Stimulated activated CD4-positive, alpha-beta T cell treated with anti-CD3 and anti-CD28 coated beads, Interleukin-12 subunit alpha, Interleukin-12 subunit beta, amount 100 ng/mL, for 4 hours (primary cell): ENCODE data around the gene GDF10.

Experiments
- DNase-seq: peaks from one replicate; pipeline ENCODE4 v3.0.0-alpha.2; 2020

Gene GDF10

DNA sequence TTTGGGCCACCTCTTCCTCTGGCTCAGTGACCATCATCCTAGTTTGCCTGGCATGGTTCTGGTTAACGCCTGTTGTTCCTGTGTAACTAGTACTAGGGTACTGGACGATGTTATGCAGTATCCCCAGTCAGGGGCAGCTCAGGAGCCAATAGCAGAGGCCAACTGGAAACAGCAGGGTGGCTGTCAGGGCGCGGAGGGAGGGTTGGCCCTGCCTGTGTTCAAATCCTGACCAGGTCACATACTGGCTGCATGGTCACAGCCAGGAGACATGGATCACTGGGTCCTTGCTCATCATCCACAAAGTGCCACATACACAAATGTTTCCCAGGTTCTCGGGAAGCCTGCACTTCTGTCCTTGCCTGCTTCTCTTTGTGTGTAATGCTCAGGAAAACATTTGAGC is 35.9 kb downstream of the GDF10 start:
- no peak for DNase-seq

DNA sequence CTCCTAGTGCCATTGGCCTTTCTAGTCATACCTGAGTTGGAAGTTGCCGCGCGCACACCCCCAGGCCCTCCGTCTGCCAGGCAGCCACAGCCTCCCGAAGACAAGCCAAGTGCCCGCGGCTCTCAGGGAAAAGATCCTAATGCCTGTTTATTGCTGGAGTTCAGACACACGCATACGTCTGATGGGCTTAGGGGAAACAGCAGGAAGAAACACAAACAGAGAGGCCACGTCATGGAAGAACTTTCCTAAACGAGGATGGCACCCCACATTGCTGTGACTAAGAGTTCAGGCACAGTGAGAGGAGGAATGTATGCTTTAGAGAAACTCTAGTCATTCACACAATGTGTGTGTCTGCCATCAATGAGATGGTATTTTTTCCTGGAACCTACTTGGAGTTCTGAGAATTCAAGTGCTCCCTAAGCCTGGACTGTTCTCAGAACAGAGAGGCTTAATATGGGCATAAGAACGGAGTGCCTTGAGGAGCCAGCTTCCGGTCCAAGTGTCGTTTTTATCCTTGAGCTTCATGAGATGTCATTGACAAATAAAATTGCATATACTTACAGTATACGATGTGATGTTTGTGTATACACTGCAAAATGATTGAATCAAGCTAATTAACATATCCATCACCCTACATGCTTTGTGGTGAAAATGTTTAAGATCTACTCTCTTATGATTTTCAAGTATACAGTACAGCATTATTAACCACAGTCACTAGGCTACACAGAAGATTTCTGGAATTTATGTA is 36.6 kb downstream of the GDF10 start:
- DNase-seq, result no peak

DNA sequence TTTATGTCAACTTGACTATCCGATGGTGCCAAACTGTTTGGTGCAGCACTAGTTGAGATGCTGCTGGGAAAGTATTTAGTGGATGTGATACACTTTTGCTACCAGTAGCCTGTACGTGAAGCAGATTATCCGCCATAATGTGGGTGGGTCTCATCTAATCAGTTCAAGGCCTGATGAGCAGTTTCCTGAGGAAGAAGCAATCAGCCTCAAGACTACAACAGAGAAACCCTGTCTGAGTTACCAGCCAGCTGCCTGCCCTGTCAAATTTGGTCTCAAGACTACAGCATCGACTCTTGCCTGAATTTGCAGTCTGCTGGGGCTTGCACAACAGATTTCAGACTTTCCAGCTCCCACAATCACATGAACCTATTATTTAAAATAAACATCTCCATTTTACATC is 37.3 kb downstream of the GDF10 start:
- DNase-seq, result no peak

DNA sequence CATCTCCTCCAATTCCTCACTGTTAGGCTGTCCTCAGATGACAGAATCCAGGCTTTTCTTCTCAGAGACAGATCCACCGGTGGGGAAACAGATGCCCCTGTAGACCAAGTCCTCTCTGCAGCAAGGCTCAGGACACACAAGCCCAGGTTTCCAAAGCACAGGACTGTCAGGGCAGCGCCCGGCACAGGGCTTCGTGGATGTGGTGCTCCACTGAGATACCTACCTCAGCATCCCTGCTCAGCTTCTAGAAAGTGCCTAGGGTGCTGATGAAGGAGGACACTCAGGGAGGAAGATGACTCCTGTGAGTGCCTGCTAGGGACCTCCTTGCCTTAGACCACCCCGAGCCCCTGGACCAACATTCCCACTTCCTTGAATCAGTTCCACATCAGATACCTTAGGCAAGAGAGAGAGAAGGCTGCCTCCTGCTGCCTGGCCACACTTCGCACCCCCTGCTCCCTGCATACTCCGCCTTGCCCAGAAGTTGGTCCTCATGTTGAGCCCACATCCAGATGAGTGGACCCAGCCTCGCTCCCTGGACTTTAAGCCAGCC is 39.3 kb downstream of the GDF10 start:
- no peak for DNase-seq

DNA sequence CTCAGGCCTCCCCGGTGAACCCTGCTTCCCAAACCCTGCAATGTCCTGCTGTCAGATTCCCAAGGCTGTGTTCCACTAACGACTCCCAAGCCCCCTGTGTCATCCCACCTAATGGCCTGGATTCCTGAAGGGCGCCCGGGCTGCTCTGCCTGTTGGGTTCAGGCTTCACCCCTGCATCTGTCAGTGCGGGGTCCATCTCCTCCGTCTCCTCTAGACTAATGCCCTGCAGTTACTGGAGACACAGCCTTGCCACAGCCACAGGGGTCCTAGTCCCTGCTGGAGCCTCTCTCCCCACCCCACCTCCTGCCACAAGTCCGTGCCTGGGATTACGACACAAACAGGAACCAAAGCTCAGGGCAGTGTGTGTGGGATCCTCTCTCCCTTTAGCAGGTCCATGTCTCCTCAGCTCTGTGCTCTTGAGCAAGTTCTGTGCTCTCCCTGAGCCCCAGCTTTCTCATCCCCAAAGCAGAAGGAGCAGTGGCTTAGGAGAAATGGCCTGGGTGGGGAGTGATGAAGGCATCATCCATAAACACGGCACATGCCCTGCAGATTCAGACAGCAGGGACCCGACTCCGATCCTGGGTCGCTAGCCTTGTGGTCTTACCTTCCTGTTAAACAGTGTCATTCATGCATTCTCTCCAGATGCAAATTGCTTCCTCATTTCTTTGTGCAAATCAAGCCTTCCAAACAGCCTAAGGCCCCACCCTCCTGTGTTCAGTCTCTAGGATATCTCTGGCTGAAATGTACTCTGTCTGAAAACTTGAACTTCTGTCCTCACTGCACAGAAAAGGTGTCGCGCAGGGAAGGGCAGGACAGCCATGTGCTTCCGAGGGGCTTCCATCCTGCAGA is 40.0 kb downstream of the GDF10 start:
- no peak for DNase-seq

DNA sequence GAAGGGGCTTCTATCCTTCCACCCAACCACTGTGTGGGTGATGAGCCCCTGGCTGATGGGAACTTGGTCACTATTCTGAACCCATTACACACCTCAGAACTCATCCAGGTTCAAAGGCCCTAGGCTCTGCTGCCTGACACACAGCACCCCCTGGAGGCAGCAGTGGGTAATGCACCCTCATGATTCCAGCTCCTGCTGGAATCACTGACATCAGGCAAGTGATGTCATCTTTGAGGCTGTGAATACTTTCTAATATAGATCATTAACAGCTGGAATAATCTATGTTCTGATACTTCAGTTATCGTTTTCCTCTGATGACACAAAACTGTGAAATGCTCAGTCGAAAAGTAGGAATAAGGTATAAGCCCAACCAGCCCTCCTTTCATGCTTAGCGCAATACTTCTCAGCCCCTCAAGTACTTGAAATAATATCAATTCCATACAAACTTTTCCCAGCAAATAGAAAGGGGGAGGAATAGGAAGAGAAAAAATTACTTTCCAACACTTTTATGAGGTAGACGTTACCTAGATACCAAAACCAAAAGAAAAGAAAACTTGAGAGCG is 40.7 kb downstream of the GDF10 start:
- DNase-seq, result peak; percentile 70

DNA sequence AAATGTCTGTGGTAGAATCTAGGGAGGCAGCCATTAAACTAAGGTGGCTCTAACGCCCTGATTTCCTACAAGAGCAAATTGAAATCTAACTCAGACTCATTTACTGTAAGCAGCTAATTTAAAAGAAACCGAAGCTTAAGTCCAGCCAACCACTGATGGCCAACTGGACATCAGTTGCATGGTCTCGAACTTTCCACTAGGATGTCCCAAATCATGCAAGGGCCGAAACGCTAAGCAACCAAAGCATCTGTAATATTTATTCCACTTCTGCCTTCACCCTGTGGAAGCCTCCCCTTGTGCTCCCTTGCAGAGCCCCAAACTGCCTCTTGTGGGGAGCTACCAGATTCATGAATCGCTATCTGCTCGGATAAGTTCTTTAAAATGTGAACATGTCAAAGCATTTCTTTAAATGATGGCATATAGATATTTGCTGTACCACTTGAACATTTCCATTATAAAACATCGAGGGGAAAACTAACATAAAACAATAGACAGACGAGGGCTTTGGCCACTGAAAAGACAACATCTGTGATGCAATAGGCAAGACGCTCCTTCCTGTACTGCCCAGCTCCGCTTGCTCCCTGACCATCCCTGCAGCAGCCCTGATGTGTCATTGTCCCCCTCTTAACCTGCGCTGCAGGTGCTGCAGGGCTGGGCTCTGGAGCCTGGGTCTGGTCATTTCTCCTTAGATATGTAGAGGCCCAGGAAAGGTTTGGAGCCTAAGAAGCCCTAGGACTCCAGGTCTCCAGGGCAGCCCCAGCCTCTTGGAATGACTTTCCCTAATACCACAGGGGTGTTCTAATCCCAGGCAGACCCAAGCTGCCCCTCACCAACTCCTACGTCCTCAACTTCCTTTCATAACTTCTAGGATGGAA is 45.2 kb downstream of the GDF10 start:
- no peak for DNase-seq

DNA sequence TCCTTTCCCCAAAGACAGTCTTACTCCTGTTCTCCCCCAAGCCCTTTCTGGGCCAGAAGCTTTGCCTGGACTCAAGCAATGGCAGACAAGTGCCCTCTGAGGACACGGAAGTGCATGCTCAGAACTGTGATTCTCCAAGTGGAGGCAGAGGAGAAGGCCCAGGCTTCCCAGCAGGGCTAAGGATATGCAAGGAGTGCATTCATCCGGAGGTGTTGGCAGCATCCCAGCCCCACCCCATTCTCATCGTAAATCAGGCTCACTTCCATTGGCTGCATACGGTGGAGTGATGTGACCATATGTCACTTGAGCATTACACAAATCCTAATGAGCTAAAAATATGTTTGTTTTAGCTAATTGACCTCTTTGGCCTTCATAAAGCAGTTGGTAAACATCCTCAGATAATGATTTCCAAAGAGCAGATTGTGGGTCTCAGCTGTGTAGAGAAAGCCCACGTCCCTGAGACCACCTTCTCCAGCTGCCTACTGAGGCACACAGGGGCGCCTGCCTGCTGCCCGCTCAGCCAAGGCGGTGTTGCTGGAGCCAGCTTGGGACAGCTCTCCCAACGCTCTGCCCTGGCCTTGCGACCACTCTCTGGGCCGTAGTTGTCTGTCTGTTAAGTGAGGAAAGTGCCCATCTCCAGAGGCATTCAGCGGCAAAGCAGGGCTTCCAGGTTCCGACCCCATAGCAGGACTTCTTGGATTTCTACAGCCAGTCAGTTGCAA is 46.7 kb downstream of the GDF10 start:
- no peak for DNase-seq

DNA sequence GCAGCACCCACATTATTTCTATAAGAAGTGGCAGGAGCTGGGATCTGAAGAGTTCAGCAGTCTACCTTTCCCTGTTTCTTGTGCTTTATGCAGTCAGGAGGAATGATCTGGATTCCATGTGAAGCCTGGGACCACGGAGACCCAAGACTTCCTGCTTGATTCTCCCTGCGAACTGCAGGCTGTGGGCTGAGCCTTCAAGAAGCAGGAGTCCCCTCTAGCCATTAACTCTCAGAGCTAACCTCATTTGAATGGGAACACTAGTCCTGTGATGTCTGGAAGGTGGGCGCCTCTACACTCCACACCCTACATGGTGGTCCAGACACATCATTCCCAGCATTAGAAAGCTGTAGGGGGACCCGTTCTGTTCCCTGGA is 47.3 kb downstream of the GDF10 start:
- no peak for DNase-seq

DNA sequence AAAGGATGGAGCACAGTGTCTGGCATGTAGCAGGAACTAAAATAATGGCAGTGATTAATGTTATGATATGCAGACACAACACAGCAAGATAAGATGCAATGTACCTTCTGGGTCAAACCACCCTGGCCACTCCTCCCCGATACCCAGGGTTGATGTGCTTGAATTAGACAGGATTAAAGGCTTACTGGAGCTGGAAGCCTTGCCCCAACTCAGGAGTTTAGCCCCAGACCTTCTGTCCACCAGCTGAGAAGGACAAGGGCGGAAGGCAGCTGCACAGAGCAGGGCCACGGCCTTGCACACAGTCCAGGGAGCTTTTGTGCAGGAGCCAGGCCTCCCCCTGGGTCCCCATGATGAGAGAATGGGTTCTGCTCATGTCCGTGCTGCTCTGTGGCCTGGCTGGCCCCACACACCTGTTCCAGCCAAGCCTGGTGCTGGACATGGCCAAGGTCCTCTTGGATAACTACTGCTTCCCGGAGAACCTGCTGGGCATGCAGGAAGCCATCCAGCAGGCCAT is 48.2 kb downstream of the GDF10 start, which contains the start of gene RBP3:
RBP3 (plus strand) TSS at position 226 of the 514 bp plus-strand sequence; CDS start at position 348, 122 bp downstream.
- no peak for DNase-seq

DNA sequence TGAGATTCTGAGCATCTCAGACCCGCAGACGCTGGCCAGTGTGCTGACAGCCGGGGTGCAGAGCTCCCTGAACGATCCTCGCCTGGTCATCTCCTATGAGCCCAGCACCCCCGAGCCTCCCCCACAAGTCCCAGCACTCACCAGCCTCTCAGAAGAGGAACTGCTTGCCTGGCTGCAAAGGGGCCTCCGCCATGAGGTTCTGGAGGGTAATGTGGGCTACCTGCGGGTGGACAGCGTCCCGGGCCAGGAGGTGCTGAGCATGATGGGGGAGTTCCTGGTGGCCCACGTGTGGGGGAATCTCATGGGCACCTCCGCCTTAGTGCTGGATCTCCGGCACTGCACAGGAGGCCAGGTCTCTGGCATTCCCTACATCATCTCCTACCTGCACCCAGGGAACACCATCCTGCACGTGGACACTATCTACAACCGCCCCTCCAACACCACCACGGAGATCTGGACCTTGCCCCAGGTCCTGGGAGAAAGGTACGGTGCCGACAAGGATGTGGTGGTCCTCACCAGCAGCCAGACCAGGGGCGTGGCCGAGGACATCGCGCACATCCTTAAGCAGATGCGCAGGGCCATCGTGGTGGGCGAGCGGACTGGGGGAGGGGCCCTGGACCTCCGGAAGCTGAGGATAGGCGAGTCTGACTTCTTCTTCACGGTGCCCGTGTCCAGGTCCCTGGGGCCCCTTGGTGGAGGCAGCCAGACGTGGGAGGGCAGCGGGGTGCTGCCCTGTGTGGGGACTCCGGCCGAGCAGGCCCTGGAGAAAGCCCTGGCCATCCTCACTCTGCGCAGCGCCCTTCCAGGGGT is 48.9 kb downstream of the GDF10 start:
- no peak for DNase-seq

DNA sequence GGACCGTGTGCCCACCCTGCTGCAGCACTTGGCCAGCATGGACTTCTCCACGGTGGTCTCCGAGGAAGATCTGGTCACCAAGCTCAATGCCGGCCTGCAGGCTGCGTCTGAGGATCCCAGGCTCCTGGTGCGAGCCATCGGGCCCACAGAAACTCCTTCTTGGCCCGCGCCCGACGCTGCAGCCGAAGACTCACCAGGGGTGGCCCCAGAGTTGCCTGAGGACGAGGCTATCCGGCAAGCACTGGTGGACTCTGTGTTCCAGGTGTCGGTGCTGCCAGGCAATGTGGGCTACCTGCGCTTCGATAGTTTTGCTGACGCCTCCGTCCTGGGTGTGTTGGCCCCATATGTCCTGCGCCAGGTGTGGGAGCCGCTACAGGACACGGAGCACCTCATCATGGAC is 49.5 kb downstream of the GDF10 start:
- DNase-seq, result no peak

DNA sequence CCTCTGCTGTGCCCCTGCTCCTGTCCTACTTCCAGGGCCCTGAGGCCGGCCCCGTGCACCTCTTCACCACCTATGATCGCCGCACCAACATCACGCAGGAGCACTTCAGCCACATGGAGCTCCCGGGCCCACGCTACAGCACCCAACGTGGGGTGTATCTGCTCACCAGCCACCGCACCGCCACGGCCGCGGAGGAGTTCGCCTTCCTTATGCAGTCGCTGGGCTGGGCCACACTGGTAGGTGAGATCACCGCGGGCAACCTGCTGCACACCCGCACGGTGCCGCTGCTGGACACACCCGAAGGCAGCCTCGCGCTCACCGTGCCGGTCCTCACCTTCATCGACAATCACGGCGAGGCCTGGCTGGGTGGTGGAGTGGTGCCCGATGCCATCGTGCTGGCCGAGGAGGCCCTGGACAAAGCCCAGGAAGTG is 50.0 kb downstream of the GDF10 start:
- DNase-seq, result no peak

DNA sequence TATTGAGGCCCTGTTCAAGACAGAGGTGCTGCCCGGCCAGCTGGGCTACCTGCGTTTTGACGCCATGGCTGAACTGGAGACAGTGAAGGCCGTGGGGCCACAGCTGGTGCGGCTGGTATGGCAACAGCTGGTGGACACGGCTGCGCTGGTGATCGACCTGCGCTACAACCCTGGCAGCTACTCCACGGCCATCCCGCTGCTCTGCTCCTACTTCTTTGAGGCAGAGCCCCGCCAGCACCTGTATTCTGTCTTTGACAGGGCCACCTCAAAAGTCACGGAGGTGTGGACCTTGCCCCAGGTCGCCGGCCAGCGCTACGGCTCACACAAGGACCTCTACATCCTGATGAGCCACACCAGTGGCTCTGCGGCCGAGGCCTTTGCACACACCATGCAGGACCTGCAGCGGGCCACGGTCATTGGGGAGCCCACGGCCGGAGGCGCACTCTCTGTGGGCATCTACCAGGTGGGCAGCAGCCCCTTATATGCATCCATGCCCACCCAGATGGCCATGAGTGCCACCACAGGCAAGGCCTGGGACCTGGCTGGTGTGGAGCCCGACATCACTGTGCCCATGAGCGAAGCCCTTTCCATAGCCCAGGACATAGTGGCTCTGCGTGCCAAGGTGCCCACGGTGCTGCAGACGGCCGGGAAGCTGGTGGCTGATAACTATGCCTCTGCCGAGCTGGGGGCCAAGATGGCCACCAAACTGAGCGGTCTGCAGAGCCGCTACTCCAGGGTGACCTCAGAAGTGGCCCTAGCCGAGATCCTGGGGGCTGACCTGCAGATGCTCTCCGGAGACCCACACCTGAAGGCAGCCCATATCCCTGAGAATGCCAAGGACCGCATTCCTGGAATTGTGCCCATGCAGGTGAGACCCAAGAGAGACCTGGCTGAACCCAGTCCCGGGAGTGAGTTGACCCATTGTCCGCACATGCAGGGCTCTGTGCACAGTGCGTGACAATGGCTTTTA is 51.0 kb downstream of the GDF10 start:
- DNase-seq, result no peak

DNA sequence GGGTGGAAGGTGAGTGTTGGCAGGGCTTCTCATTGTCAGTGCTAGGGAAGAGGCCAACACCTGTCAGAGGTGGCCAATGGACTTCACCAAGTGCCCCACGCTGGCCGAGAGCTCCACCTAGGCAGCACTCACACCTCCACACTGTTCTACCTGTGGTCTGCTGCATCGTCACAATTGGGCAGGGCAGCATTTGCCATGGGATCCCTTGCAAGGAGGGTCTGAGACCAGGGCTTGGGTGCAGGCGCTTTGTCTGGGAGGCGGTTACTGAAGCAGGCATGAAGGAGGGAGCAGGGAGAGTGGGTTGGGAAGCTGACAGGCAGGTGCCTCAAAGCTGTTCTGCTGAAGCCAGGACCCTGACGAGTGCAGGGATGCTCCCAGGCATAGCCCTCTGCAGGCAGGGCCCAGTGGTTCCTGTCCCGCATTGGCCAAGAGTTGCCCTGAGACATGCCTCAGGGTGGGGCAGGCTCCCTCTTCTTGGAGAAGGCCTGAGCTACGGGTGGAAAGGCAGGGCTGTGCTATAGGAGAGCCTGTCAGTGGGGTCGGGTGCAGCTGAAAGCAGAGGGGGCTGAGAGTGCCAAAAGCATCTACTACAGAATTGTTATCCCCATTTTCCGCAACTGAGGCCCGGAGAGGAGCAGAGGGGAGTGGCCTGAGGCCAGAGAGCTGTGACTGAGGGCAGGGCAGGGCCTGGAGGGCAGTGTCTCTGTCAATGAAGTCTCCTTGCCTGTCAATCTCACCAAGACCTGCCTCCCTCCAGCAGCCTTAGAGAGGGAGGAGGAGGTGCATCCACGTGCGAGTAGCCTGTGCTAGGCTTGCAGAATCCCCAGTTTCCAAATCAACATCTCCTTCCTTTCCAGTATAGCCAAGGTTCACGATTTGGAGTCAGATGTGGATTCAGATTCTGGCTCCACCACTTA is 52.2 kb downstream of the GDF10 start:
- no peak for DNase-seq

DNA sequence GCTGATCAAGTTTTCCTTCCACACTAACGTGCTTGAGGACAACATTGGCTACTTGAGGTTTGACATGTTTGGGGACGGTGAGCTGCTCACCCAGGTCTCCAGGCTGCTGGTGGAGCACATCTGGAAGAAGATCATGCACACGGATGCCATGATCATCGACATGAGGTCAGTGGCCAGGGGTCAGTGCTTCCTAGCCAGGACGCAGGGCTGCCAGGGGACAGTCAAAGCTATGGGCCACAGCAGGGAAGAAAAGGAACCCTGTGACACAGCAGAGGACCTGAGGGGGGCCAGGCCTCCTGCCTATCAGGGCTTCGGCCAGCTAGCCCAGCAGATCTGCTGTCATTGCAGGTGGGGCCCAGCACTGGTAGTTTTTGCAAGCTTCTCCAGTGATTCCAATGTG is 53.4 kb downstream of the GDF10 start:
- DNase-seq, result no peak

DNA sequence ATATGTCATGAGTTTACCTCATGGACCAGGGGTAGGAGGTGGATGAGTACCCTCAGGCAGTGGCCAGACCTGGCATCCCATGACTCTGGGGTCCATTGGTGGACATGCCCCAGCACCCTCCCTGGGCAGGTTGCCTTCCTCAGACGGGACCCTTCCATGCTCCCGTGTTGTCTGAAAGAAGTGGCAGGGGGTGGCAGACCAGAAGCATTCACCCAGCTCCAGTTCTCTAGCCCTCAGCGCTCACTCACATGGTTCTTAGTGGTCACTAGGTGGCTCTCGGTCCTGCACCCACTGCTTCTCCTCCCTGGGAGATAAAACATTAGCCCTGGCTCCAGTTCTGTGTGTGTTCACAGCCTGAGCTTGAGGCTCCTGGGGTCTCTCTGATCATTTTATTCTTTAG is 54.2 kb downstream of the GDF10 start:
- no peak for DNase-seq

DNA sequence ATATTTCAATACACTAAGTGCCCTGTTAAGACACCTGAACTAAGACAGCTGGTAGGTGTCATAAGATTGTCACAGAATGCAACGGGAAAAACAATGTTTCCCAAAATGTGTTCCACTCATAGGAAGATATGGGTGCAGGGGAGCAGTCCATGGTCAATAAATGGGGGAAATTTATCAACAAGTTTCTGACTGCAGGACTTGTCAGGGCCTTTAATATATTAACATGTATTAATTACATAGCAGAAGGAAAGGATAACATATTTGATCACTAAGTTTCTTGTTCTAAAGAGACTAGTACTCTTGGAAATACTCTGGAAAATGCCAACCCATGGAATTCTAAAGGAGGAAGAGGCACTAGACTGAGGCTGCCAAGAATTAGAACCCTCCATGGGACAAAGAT is 54.9 kb downstream of the GDF10 start:
- DNase-seq, result no peak
